ENCODE data around the gene SLC16A5. TPM values are rescaled to one million over a fixed set of nuclear protein-coding genes. Genes with fewer than 3 reads are reported as not detected.
"Not testable (repeated sequence)": the region's sequence is repeated elsewhere in the genome, so short reads cannot be mapped to it uniquely, and the experiment has no call there.

SLC16A5 gene
- total RNA-seq, 4 donors from 2014 or later = 4.0 to 6.9 (median 5.2) TPM

GRCh38 chr17:75064867-75065561 lies 22.7 kb upstream of the SLC16A5 start:
- 89 to 100% methylated on average over 1 to 13 of the region's 18 CpGs for WGBS, 2 donors (ENCODE audit: low coverage in 1 of 2)
- no peak for TF ChIP-seq EP300 (IDR thresholded peaks at IDR 0.05)
- TF ChIP-seq POLR2AphosphoS5 (IDR thresholded peaks at IDR 0.05) = no peak
- TF ChIP-seq CTCF (IDR thresholded peaks at IDR 0.05) = no peak
- no peak for TF ChIP-seq POLR2A (IDR thresholded peaks at IDR 0.05)
- H3K36me3 ChIP-seq = peaks cover 0 to 55% of the 10 kb centered on the region in 2 donors
- no peaks in the 10 kb centered on the region for H3K9me3 ChIP-seq
- no peaks in the 10 kb centered on the region for H3K27me3 ChIP-seq
- peaks cover 0 to 9% (median 4%) of the 10 kb centered on the region in 3 donors for H3K4me1 ChIP-seq
- H3K4me3 ChIP-seq = no peak overlapping the region
- no peak for ATAC-seq
- H3K27ac ChIP-seq = no peak overlapping the region

GRCh38 chr17:75065562-75066151 lies 22.1 kb upstream of the SLC16A5 start:
- ATAC-seq = no peak
- no peaks in the 10 kb centered on the region for H3K27me3 ChIP-seq
- 61 to 79% methylated on average over 3 to 5 of the region's 6 CpGs for WGBS, 2 donors (ENCODE audit: low coverage in 1 of 2)

GRCh38 chr17:75067856-75068255 lies 19.9 kb upstream of the SLC16A5 start:
- no peaks in the 10 kb centered on the region for H3K27me3 ChIP-seq
- no peak for ATAC-seq
- 45 to 85% methylated on average over 3 to 4 of the region's 4 CpGs for WGBS, 2 donors (ENCODE audit: low coverage in 1 of 2)

More at GRCh38 chr17:75065562-75066151, 22.1 kb upstream of the SLC16A5 start:
- peaks cover 0 to 2% (median 0%) of the 10 kb centered on the region in 3 donors for H3K4me1 ChIP-seq
- no peak for TF ChIP-seq POLR2AphosphoS5 (IDR thresholded peaks at IDR 0.05)
- TF ChIP-seq EP300 (IDR thresholded peaks at IDR 0.05) = no peak
- TF ChIP-seq CTCF (IDR thresholded peaks at IDR 0.05) = no peak
- no peak for TF ChIP-seq POLR2A (IDR thresholded peaks at IDR 0.05)
- no peaks in the 10 kb centered on the region for H3K9me3 ChIP-seq
- no peak overlapping the region for H3K27ac ChIP-seq
- H3K4me3 ChIP-seq = no peak overlapping the region
- H3K36me3 ChIP-seq = peaks cover 0 to 51% of the 10 kb centered on the region in 2 donors

GRCh38 chr17:75068750-75069149 lies 19.0 kb upstream of the SLC16A5 start:
- TF ChIP-seq EP300 (IDR thresholded peaks at IDR 0.05) (no peak), CTCF (IDR thresholded peaks at IDR 0.05) (no peak)
- H3K36me3 ChIP-seq = peaks cover 0 to 21% of the 10 kb centered on the region in 2 donors
- no peaks in the 10 kb centered on the region for H3K9me3 ChIP-seq
- no peak for ATAC-seq
- no peak overlapping the region for H3K27ac ChIP-seq
- no peak overlapping the region for H3K4me3 ChIP-seq
- WGBS, 2 donors (ENCODE audit: low coverage in 1 of 2) = 59 to 75% methylated on average over 3 to 6 of the region's 8 CpGs
- H3K4me1 ChIP-seq = no peaks in the 10 kb centered on the region
- H3K27me3 ChIP-seq = no peaks in the 10 kb centered on the region

More at GRCh38 chr17:75067856-75068255, 19.9 kb upstream of the SLC16A5 start:
- Histone ChIP-seq H3K27ac (no peak overlapping the region), H3K36me3 (peaks cover 0 to 29% of the 10 kb centered on the region in 2 donors), H3K9me3 (no peaks in the 10 kb centered on the region), H3K4me3 (no peak overlapping the region), H3K4me1 (no peaks in the 10 kb centered on the region)
- TF ChIP-seq CTCF (IDR thresholded peaks at IDR 0.05) (no peak), POLR2A (IDR thresholded peaks at IDR 0.05) (no peak), EP300 (IDR thresholded peaks at IDR 0.05) (no peak), POLR2AphosphoS5 (IDR thresholded peaks at IDR 0.05) (no peak)

GRCh38 chr17:75069783-75070182 lies 18.0 kb upstream of the SLC16A5 start:
- Histone ChIP-seq H3K9me3 (no peaks in the 10 kb centered on the region), H3K27me3 (no peaks in the 10 kb centered on the region), H3K4me3 (no peak overlapping the region), H3K27ac (no peak overlapping the region), H3K36me3 (peaks cover 0 to 10% of the 10 kb centered on the region in 2 donors), H3K4me1 (no peaks in the 10 kb centered on the region)
- 71 to 94% methylated on average over 2 of the region's 2 CpGs for WGBS, 2 donors (ENCODE audit: low coverage in 1 of 2)
- ATAC-seq = no peak
- TF ChIP-seq EP300 (IDR thresholded peaks at IDR 0.05) (no peak), POLR2A (IDR thresholded peaks at IDR 0.05) (no peak), CTCF (IDR thresholded peaks at IDR 0.05) (peak in 1 of 4 experiments; percentile 12), POLR2AphosphoS5 (IDR thresholded peaks at IDR 0.05) (no peak)

GRCh38 chr17:75071478-75072271 lies 16.1 kb upstream of the SLC16A5 start:
- not testable (repeated sequence) for H3K27me3 ChIP-seq, ATAC-seq, H3K4me3 ChIP-seq, H3K36me3 ChIP-seq, H3K9me3 ChIP-seq, H3K4me1 ChIP-seq, H3K27ac ChIP-seq
- WGBS, 2 donors (ENCODE audit: low coverage in 1 of 2) = 68 to 74% methylated on average over 5 to 8 of the region's 8 CpGs

GRCh38 chr17:75072909-75073308 lies 14.8 kb upstream of the SLC16A5 start:
- not testable (repeated sequence) for ATAC-seq, H3K4me3 ChIP-seq, H3K27ac ChIP-seq, H3K36me3 ChIP-seq, H3K9me3 ChIP-seq, H3K27me3 ChIP-seq
- peaks cover 0 to 13% (median 3%) of the 10 kb centered on the region in 3 donors for H3K4me1 ChIP-seq
- 96 to 100% methylated on average over 3 to 5 of the region's 5 CpGs for WGBS, 2 donors (ENCODE audit: low coverage in 1 of 2)

Measured in gastroesophageal sphincter (tissue), 4 donors.